CD4-positive, alpha-beta T cell treated with Interleukin-1 beta for 1 hour (primary cell): ENCODE results near the gene SLC9A3.

Experiments used
- DNase-seq, 2 donors: peaks; one replicate each; pipeline ENCODE4 v3.0.0-alpha.2; 2020 to 2022

Gene SLC9A3

GRCh38 chr5:427415-428087, 96.7 kb downstream of the SLC9A3 start:
- DNase-seq = no peak

- DNase-seq = no peak
Observed at GRCh38 chr5:426392-426976, 97.8 kb downstream of the SLC9A3 start.

GRCh38 chr5:425714-426113, 98.5 kb downstream of the SLC9A3 start:
- DNase-seq = peak in 1 of 2 donors; percentile 11

GRCh38 chr5:424301-425110, 99.7 kb downstream of the SLC9A3 start:
- no peak for DNase-seq

GRCh38 chr5:423626-424261, 100.5 kb downstream of the SLC9A3 start:
- no peak for DNase-seq

- DNase-seq = no peak
Observed at GRCh38 chr5:423233-423565, 101.0 kb downstream of the SLC9A3 start.

- no peak for DNase-seq
Observed at GRCh38 chr5:422323-423232, 101.7 kb downstream of the SLC9A3 start.

- DNase-seq = no peak
Observed at GRCh38 chr5:421901-422300, 102.3 kb downstream of the SLC9A3 start.

GRCh38 chr5:421287-421880, 102.9 kb downstream of the SLC9A3 start:
- DNase-seq = no peak

GRCh38 chr5:420632-421286, 103.5 kb downstream of the SLC9A3 start:
- DNase-seq = no peak
